Osteoblast (primary cell): Measurements from ENCODE around the gene ABCD1. TPM values are rescaled to one million over a fixed set of nuclear protein-coding genes. Genes with fewer than 3 reads are reported as not detected.

Experiments
- DNase-seq: peaks from one replicate; pipeline ENCODE4 v3.0.0; 2011; ENCODE audit warnings: low spot score, mixed read lengths; ENCODE audit not compliant: insufficient read length; ENCODE audit errors: missing footprints
- H2AFZ ChIP-seq: 2 replicates; pipeline ENCODE4 v1.6.0; 2011; ENCODE audit warnings: mild to moderate bottlenecking, low read length
- H3K27ac ChIP-seq: 2 replicates; pipeline ENCODE4 v1.5.1; 2011; ENCODE audit warnings: mild to moderate bottlenecking, low read depth, low read length, moderate library complexity
- H3K27me3 ChIP-seq: 2 replicates; pipeline ENCODE4 v1.6.0; 2012; ENCODE audit warnings: mild to moderate bottlenecking, control low read depth, inconsistent platforms, low read length, moderate library complexity; ENCODE audit not compliant: insufficient read depth
- H3K36me3 ChIP-seq: 2 replicates; pipeline ENCODE4 v1.5.1; 2011; ENCODE audit warnings: mild to moderate bottlenecking, low read length, control low read depth, moderate library complexity; ENCODE audit not compliant: insufficient read depth
- H3K4me1 ChIP-seq: 2 replicates; pipeline ENCODE4 v1.5.1; 2011; ENCODE audit warnings: mild to moderate bottlenecking, low read length, control low read depth, moderate library complexity; ENCODE audit not compliant: insufficient read depth
- H3K4me2 ChIP-seq: 2 replicates; pipeline ENCODE4 v1.6.0; 2011; ENCODE audit warnings: mild to moderate bottlenecking, low read length; ENCODE audit not compliant: insufficient read depth
- H3K4me3 ChIP-seq: fragments of 200-600 bp; sonication (generic); 3 replicates; pipeline ENCODE4 v1.5.1; 2012; ENCODE audit warnings: mild to moderate bottlenecking, low read length, inconsistent platforms; ENCODE audit not compliant: insufficient read depth
- H3K79me2 ChIP-seq: 2 replicates; pipeline ENCODE4 v1.6.0; 2012; ENCODE audit warnings: mild to moderate bottlenecking, low read length, control low read depth, inconsistent platforms; ENCODE audit not compliant: insufficient read depth
- H3K9me3 ChIP-seq: 2 replicates; pipeline ENCODE4 v1.5.1; 2011; ENCODE audit warnings: low read depth, low read length, control low read depth
- H4K20me1 ChIP-seq: 2 replicates; pipeline ENCODE4 v1.6.0; 2012; ENCODE audit warnings: mild to moderate bottlenecking, low read length, control low read depth; ENCODE audit not compliant: insufficient read depth
- total RNA-seq: library from RNA; depleted of rRNA; stranded (reverse); fragments of >200 nt; gene quantifications from 2 replicates; pipeline ENCODE4 v1.2.3, GENCODE V29; 2012
- TF ChIP-seq, protein P1 (sequence below): IDR thresholded peaks from 2 replicates; pipeline ENCODE4 v1.5.1; 2011; ENCODE audit warnings: mild to moderate bottlenecking, low read depth, low read length, moderate library complexity; ENCODE audit errors: extremely low read depth

Gene ABCD1
- total RNA-seq, 1 donor, result 16.3 TPM

DNA sequence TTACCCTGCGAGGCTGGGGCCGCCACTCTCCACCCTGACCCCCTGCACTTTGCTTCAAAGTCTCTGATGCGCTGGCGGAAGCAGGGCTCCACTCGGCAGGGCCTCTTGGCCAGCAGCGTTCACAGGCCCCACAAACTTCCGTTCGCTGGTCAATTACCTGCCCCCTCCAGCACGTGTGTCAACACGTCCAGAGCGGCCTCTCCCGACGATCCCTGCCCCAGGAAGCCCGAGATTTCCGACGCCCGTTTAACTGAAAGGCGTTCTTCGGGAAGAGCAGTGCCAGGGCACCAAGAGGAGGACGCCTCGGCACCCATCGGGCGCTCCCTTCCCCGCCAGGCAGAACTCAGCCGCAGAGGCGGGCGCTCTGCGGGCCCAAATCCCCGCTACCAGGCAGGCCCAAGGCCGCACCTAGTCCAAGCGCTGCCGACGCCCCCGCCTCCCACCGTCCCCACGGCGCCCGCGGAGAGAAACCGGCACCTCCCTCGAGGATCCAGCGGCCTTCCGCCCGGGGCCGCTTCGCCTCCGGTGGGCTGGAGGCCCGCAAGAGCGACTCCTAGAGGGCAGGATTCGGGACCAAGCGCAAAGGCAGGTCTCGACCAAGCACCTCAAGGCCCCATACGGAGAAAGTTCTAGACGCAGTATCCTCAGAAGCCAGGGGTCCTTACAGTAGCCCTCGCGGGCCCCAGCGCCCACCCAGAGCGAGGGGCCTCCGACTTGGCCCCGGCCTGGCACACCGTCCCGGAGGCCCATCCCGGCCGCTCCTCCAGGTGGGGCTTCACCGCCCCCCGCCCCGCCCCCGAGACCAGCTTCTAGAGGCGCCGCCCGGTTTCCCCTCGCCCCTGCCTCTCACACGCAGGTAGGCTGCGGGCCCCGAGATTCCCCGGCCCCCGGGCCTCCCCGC is 1.1 kb upstream of the ABCD1 start:
- H2AFZ ChIP-seq, result peak overlapping the region; percentile 22
- H3K27me3 ChIP-seq, result no peaks in the 10 kb centered on the region
- H3K4me2 ChIP-seq, result peak overlapping the region; percentile 83
- peak overlapping the region; percentile 75 for H3K4me3 ChIP-seq
- DNase-seq, result peak; percentile 80
- H3K4me1 ChIP-seq, result peaks cover 27% of the 10 kb centered on the region
- no peaks in the 10 kb centered on the region for H3K9me3 ChIP-seq
- peaks cover 19% of the 10 kb centered on the region for H3K36me3 ChIP-seq
- peaks cover 47% of the 10 kb centered on the region for H3K79me2 ChIP-seq
- H4K20me1 ChIP-seq, result peaks cover 11% of the 10 kb centered on the region
- TF ChIP-seq, protein P1, sequence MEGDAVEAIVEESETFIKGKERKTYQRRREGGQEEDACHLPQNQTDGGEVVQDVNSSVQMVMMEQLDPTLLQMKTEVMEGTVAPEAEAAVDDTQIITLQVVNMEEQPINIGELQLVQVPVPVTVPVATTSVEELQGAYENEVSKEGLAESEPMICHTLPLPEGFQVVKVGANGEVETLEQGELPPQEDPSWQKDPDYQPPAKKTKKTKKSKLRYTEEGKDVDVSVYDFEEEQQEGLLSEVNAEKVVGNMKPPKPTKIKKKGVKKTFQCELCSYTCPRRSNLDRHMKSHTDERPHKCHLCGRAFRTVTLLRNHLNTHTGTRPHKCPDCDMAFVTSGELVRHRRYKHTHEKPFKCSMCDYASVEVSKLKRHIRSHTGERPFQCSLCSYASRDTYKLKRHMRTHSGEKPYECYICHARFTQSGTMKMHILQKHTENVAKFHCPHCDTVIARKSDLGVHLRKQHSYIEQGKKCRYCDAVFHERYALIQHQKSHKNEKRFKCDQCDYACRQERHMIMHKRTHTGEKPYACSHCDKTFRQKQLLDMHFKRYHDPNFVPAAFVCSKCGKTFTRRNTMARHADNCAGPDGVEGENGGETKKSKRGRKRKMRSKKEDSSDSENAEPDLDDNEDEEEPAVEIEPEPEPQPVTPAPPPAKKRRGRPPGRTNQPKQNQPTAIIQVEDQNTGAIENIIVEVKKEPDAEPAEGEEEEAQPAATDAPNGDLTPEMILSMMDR, result peak; percentile 26
- peak overlapping the region; percentile 65 for H3K27ac ChIP-seq

DNA sequence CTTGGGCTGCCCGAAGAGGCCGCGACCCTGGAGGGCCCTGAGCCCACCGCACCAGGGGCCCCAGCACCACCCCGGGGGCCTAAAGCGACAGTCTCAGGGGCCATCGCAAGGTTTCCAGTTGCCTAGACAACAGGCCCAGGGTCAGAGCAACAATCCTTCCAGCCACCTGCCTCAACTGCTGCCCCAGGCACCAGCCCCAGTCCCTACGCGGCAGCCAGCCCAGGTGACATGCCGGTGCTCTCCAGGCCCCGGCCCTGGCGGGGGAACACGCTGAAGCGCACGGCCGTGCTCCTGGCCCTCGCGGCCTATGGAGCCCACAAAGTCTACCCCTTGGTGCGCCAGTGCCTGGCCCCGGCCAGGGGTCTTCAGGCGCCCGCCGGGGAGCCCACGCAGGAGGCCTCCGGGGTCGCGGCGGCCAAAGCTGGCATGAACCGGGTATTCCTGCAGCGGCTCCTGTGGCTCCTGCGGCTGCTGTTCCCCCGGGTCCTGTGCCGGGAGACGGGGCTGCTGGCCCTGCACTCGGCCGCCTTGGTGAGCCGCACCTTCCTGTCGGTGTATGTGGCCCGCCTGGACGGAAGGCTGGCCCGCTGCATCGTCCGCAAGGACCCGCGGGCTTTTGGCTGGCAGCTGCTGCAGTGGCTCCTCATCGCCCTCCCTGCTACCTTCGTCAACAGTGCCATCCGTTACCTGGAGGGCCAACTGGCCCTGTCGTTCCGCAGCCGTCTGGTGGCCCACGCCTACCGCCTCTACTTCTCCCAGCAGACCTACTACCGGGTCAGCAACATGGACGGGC is 579 bp downstream of the ABCD1 start:
- peak overlapping the region; percentile 8 for H3K27ac ChIP-seq

DNA sequence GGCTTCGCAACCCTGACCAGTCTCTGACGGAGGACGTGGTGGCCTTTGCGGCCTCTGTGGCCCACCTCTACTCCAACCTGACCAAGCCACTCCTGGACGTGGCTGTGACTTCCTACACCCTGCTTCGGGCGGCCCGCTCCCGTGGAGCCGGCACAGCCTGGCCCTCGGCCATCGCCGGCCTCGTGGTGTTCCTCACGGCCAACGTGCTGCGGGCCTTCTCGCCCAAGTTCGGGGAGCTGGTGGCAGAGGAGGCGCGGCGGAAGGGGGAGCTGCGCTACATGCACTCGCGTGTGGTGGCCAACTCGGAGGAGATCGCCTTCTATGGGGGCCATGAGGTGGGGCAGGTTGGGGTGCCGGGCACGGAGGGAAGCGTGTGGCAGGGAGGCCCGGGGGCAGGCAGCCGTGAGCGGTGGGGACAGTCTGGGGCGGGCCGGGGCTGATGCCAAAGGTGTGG is 1.2 kb downstream of the ABCD1 start:
- Histone ChIP-seq H3K4me2 (peak overlapping the region; percentile 19), H4K20me1 (peaks cover 6% of the 10 kb centered on the region), H3K9me3 (no peaks in the 10 kb centered on the region), H3K36me3 (peaks cover under 1% of the 10 kb centered on the region), H3K4me3 (peak overlapping the region; percentile 51), H3K4me1 (peaks cover 27% of the 10 kb centered on the region), H2AFZ (no peak overlapping the region), H3K79me2 (peaks cover 31% of the 10 kb centered on the region), H3K27me3 (no peaks in the 10 kb centered on the region), H3K27ac (no peak overlapping the region)
- DNase-seq, result no peak
- TF ChIP-seq, protein P1, result no peak

More for the DNA sequence above, 579 bp downstream of the ABCD1 start:
- peaks cover 27% of the 10 kb centered on the region for H3K4me1 ChIP-seq
- H4K20me1 ChIP-seq, result peaks cover 6% of the 10 kb centered on the region
- H2AFZ ChIP-seq, result no peak overlapping the region
- TF ChIP-seq, protein P1, result no peak
- peak overlapping the region; percentile 75 for H3K4me3 ChIP-seq
- peak; percentile 56 for DNase-seq
- no peaks in the 10 kb centered on the region for H3K9me3 ChIP-seq
- peak overlapping the region; percentile 57 for H3K4me2 ChIP-seq
- H3K79me2 ChIP-seq, result peaks cover 36% of the 10 kb centered on the region
- H3K27me3 ChIP-seq, result no peaks in the 10 kb centered on the region
- peaks cover 6% of the 10 kb centered on the region for H3K36me3 ChIP-seq
